Endometrium (tissue), 2 donors: ENCODE measurements around the gene C1QTNF9.
"Not testable (repeated sequence)": the region's sequence is repeated elsewhere in the genome, so short reads cannot be mapped to it uniquely, and the experiment has no call there.

Source experiments
- FAIRE-seq: peaks from 2 replicates; lab custom pipeline; 2012; peaks lifted over from hg19 to GRCh38; lab: Jason Lieb, UNC
- donor health status: control.
- donor health status: control.

C1QTNF9 gene

DNA sequence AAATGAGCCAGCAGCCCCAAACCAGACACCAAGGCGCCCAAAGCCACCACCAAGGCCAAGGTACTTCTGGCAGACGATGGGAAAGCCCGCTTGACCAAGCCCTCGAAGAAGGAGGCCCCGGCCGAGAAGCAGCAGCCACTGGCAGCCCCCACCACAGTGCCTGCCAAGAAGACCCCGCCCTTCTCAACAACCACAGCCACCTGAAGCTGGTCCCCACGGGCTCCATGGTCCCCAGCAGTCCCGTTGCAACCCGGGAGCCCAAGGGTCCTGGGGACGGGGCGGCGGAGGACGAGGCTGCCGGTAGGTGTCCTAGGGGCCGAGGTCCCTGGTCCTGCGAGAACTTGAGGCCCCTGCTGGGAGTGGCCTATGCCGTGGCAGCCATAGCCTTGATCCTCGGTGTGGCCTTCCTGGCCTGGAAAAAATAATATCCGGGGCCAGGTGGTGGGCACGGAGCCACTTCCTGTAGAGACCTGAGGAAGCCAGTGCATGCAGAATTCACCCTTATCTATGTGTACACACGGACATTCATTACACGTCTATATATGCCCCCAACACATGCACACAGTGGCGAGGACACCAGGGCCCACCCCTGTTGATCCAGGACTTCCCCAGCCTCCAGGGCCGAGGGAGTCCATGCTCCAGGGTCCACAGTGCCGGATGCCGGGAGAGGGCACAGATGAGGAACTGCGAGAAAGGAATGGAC, 13.8 kb downstream of the C1QTNF9 start:
- no peak for FAIRE-seq

DNA sequence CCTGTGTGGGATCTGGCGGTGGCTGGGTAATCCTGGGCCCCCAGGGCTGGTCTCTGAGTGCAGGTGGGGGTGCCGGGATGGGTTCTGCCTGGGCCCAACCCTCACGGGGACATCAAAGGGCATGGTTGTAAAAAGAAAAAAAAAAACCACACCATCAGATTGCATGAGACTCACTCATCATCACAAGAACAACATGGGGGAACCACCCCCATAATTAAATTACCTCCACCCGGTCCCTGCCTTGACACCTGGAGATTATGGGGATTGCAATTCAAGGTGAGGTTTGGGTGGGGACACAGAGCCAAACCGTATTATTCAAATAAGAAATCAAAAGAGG, 14.3 kb downstream of the C1QTNF9 start:
- FAIRE-seq: no peak

DNA sequence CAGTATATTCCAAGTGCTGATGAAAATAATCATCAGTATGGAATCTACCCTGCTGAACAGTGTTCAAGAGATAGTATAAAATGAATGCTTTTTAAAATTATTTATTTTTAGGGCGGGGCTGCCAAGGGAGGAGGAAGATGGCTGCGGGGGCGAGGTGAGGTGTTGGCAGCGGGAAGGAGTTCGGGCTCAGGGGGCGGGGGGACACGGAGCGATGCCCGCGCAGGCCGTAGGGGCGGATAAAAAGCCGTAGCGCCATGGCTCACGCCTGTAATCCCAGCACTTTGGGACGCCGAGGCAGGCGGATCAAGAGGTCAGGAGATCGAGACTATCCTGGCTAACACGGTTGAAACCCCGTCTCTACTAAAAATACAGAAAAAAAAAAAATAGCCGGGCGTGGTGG, 18.2 kb downstream of the C1QTNF9 start:
- not testable (repeated sequence) for FAIRE-seq

DNA sequence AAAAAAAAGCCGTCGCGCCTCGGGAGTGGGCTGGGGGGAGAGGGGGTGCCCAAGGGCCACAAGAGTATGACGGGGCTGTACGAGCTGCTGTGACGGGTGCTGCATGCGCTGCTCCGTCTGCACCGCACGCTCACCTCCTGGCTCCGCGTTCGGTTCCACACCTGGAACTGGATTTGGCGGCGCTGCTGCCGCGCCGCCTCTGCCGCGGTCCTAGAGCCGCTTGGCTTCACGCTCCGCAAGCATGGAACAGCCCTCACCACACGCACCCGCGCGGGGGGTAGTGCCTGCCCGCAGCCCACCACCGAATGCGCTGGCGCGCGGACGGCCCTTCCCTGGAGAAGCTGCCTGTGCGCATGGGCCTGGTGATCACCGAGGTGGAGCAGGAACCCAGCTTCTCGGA, 18.8 kb downstream of the C1QTNF9 start:
- no peak for FAIRE-seq

DNA sequence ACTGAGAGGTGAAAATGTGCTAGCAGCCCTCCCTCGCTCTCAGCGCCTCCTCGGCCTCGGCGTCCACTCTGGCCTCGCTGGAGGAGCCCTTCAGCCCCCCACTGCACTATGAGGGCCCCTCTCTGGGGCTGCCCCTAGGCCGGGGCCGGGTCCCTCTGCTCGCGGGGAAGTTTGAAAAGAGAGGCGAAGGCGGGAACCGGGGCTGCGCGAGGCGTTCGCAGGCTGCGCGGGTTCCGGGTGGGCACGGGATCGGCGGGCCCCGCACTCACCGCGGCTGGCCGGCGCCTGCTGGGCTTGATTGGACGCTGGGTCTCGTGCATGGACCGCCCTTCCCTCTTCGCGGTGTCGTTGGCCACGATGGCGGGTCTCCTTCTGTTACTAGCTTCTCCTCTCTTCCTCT, 29.3 kb downstream of the C1QTNF9 start:
- no peak for FAIRE-seq

DNA sequence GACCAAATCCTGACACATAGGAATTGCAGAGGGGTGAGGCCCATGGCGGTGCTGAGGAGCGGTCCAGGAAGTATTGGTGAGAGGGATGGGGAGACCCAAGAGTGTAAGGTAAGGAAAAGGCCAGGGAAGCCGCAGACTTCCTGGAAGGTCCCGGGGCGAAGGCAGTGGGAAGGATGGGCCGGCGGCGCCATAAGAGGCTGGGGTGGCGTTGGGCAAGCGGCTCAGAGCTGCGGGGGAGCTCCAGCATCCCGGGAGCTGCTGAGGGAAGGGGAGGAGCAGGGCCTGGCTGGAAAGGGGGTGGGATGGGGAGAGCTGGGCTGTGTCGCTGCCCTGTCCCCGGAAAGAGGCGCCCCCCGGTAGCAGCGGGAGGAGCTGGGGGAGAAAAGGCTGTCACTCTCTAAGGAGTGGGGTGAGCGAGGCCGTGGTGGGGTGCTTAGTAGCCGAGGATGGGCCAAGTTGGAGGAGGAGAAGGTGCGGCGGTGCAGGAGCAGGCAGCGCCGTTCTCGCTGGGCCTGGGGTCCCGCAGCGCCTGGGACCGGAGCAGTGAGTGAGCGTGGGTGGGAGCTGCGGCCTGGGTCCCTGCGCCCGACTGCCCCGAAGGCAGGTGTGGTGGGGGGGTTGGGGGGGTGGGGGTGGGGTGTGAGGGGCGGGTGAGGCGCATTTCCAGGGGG, 30.7 kb downstream of the C1QTNF9 start:
- no peak for FAIRE-seq

DNA sequence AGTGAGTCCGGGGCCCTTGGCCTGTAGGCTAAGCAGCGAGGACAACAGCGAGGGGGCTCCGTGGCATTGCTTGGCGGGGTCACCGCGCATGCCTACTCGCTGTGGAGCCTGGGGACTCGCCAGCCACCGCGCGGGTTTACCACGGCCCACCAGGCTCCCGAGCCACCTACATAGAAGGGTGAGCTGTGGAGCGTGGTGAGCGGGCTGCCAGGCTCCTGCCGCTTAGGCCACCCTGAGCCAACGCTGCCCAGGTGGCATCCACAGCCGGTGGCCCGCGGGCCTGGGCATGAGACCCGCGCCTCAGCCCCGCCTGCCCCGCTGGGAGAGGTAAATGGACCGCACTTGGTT, 31.2 kb downstream of the C1QTNF9 start:
- FAIRE-seq: no peak

DNA sequence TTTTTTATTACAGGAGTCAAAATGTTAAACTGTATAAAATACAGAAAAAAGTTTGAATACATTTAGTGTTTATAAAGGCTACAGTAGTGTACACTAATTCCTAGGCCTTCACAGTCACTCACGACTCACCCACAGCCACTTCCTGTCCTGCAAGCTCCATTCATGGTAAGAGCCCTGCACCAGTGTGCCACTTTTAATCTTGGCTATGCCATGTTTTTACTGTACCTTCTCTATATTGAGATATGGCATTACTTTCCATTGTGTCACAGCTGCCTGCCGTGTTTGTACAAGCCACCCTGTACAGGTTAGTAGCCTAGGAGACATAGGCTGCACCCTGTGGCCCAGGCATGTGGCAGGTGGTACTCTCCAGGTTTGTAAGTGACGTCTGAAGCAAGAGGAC, 32.1 kb downstream of the C1QTNF9 start:
- no peak for FAIRE-seq

DNA sequence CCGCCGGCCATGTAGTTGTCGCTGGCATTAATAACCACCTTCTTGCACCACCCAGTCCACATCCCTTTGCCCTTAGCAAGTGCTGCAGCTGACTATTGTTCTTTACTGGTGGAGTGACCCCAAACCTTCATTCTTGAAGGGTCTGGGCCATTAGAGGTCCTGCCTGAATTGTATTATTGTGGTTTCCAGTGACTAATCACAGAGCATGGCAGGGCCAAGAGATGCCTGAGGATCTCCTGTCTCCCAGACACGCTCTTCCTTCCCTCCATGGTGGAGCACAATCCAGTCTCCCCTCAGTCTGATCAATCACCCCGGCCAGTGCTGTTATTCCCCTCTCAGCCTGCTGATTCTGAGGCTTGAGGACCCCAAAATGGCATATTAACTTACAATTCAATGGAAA, 39.0 kb downstream of the C1QTNF9 start:
- no peak for FAIRE-seq

DNA sequence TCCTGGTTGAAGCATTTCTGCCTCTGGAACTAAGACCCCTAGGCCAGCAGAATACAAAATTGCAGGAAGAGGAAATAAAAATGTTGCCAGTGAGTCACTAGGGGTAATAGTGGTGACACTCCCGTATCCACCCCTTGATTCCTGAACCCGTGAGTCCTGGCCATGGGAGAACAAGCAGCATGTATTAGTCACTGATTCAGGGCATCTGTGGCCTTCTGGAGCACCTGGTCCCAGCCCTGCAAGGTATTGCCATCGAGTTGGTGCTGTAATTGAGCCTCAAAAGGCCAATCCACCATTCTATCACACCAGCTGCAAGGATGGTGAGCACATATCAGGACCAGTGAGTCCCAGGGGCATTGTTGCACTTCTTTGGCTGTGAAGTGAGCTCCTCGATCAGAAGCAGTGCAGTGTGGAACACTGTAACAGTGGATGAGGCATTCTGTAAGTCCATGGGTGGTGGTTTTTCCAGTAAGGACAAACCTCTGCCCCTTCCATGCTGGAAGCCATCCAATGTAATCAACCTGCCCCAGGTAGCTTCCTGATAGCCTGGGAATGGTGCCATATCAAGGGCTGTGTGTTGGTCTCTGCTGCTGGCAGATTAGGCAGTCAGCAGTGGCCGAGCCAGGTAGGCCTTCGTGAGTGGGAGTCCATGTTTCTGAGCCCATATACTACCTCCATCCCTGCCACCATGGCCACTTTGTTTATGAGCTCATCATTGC, 39.6 kb downstream of the C1QTNF9 start:
- FAIRE-seq: no peak

DNA sequence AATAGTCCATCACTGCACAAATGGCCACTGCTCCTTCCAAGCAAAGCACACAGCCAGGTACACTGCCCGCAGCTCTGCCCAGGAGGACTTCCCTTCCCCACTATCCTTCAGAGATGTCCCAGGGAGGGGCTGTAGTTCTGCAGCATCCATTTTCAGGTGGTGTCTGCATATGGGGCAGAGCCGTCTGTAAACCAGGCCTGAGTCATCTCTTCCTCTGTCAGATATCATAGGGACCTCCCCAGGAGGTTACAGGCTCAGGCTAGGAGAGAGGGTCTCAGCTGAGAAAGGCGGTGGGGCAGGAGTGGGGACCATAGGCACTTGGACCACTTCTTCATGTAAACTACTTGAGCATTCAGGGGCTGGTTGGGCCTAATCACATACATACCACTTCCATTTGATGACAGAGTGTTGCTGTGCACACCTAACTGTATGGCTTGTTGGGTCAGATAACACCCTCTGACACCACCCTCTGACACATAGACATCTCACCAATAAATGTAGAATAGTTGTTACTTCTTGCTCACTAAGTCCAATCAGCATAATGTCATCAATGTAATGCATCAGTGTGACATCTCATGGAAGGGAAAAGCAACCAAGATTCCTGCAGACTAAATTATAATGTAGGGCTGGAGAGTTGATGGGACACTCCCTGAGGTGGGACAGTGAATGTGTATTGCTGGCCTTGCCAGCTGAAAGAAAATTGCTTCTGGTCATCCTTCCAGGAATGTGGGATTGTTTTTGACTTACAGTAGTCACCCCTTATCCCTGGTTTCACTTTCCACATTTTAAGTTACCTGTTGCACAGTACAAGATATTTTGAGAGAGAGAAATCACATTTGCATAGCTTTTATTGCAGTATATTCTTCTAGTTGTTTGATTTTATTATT, 40.6 kb downstream of the C1QTNF9 start:
- not testable (repeated sequence) for FAIRE-seq

DNA sequence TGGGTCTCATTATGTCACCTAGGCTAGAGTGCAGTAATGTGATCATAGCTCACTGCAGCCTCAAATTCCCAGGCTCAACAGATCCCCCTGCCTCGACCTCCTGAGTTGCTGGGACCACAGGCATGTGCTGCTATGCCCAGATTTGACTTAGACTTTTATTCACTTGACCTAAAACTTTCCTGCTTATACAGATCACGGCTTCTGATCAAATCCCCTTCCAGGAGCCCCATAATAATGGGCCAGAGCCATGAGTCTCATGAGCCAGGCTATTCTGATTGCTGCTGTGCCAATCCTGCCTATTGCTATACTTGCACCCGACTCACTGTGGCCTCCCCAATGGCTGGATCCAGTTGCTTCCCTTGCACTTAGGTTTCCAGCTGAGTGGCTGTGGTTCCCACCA, 42.0 kb downstream of the C1QTNF9 start:
- no peak for FAIRE-seq

DNA sequence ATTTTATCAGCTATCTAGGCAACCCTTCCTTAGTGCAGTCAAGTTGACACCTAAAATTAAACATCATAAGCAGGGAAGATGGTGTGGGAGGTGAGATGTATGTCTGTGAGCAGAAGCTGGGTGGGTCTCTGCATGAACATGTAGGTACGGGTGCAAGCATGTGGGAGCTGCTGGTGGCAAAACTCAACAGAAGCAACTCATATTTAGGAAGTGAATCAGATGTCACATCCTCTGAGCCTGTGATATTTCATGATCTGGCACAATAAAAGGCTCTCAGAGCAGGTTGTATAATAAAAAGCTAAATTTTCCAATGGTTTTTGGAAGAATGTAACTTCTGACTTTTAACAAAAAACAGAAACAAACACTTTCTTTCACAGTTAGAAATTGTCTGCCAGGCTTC, 44.4 kb downstream of the C1QTNF9 start:
- no peak for FAIRE-seq

DNA sequence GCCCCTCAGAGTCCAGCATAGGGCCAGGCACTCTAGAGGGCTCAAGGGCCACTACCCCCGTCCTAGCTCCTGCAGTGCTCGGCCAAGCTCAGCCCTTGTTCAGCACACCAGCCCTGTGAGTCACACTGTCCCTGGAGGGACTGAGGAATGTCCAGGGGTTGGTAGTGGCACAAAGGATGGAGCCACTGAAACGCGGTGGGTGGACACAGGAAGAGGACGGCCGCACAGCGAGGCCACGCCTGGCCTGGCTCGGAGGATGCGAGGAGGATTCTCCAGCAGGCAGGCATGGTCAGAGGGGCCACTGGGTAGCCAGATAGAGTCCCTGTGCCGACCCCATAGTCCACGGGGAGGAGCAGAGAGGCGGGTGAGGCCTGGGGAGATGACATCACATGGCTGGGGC, 45.7 kb downstream of the C1QTNF9 start:
- FAIRE-seq: no peak

DNA sequence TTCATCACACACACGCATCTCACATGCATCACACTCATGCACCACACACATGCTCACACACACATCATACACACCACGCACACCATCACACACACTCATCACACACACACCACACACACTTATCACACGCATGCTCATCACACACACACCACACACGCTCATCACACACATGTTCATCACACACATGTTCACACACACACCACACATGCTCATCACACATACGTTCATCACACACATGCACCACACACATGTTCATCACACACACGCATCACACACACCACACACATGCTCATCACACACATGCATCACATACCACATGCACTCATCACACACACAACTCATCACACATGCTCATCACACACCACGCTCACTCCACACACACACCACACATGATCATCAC, 46.9 kb downstream of the C1QTNF9 start:
- FAIRE-seq: no peak

DNA sequence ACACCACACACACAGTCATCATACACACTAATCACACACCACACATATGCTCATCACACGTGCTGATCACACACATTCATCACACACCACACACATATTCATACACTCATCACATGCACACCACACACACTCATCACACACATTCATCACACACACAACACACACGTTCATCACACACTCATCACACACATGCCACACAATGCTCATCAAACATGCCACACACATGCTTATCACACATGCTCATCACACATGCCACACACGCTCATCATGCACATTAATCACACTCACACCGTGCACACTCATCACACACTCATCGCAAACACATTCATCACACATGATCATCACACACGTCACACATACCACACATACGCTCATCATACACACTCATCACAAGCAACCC, 47.5 kb downstream of the C1QTNF9 start:
- FAIRE-seq: no peak

DNA sequence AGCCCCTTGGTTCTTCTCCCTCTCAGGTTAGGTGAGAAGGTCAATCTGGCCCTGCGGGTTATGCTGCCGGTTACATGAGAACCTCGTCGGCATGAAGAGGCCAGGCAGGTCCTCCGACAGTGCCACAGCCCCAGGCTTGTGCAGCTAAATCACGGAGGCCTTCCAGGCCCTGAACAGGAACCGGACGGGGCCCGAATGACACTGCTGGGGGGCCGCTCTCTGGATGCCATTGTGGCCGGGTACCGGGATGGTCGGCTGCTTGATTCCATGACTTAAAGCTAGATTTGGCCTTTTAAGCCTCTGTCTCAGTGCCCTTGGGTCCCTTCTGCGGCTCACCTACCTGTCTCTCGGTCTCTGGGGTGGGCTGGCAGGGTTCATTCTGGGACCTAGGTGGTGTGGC, 48.4 kb downstream of the C1QTNF9 start:
- FAIRE-seq: no peak

DNA sequence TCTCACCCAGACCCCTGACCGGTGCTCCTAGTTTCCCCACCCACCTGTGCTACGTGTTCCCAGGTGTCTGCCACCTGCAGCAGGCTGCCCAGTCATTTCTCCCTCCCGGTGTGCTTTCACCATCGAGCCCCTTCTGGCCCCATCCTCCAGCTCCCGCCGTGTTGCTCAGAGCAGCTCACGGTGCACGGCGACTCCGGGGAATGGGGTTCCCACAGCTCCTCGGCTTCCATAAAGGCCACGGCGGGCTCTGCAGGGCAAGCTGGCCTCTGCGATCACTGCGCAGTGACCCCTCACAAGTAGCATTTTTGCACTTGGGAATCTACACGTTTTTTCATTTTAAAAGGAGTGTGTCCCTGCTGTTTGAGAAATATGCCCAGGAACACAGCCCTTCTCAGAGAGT, 49.5 kb downstream of the C1QTNF9 start:
- not testable (repeated sequence) for FAIRE-seq

DNA sequence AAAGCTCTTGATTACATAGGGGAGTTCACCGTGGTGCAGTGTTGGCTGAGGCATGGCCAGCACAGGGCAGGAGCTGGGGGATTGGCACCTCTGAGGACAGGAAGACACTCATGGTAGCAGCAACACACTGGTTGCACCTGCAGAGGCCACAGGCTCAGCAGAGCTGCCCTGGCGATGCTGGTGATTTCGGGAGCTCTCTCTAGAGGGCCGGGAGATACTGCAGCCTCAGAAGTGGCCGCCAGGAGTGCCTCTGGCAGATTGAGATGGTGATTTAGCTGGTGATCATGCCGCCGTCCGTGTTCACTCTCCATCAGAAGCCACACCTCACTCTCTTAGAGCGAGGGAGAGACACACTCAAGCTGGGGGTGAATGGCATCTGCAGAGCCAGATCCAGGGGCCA, 49.9 kb downstream of the C1QTNF9 start:
- FAIRE-seq: not testable (repeated sequence)

DNA sequence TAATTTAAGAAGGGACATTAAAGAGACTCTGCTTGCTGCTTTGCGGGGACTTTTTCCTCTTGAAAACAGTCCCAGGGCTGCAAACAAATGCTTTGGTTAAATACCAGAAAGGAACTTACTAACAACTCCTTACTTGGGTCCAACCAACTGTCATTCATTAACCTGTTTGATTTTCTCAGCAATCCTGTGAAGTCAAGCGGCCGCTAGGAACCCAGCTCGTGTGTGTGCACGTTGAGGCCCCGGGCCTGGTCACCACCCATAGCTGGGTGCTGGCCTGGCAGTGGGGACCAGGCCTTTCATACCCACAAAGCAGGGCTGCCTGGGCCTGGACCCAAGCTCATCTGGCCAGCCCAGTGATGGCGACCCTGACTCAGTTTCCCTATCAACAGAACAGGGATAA, 50.7 kb downstream of the C1QTNF9 start:
- FAIRE-seq: no peak

DNA sequence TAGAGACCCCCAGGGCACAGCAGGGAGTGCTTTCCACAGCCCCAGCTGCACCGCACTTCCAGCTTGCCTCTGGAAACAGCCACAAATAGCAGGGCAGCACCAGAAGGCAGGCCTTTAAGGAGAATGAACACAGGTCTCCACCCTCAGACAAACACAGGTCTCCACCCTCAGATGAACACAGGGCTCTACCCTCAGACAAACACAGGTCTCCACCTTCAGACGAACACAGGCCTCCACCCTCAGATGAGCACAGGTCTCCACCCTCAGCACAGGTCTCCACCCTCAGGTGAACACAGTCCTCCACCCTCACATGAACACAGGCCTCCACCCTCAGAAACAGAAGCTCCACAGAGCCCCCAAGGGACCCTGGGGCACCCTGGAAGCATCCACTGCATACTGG, 51.7 kb downstream of the C1QTNF9 start:
- no peak for FAIRE-seq

DNA sequence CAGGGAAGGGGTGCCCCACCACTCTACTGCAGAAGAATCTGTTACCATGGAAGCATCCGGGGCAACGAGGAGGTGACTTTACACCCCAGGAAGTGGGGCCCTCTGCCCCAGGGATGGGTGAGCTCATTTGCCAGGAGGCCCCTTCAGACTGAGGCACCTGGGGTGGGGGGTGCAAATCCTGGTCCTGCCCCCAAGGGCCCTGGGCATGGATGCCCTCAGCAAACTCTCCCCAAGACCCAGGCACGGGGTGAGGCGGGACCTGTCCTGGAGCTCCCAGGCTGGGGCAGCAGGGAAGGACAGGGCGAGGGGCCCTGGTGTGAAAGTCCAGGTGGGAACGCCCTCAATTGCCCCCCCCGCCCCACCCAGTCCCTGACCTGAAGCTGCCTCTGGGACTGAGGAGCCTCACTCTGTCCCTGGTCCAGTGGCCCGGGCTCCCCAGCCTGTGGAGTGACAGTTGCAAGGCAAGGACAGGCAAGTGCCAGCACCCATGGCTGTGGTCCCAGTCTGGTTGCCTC, 52.5 kb downstream of the C1QTNF9 start:
- no peak for FAIRE-seq
